ENCODE data around the gene CXCR1.
A peak's percentile ranks its signal among the peaks of the same experiment; 100 is the strongest.

The CXCR1 gene

DNA sequence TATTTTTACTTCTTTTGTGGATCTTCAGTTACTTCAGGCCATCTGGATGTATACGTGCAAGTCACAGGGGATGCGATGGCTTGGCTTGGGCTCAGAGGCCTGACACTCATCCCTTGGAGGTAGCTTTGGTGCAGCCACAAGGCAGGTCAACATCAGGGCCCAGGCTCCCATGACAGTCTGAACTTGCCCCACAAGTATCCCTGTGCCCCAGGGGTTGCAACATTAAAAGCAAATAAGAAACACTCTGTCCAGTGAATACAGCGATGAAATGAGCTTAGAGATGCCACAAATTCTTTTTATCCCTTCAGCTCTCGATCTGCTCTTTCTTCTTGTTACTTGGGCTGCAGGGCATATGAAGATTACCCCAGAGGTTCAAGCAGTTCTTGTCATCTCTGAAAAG, 13.0 kb upstream of the CXCR1 start:
- TF ChIP-seq, protein P1, sequence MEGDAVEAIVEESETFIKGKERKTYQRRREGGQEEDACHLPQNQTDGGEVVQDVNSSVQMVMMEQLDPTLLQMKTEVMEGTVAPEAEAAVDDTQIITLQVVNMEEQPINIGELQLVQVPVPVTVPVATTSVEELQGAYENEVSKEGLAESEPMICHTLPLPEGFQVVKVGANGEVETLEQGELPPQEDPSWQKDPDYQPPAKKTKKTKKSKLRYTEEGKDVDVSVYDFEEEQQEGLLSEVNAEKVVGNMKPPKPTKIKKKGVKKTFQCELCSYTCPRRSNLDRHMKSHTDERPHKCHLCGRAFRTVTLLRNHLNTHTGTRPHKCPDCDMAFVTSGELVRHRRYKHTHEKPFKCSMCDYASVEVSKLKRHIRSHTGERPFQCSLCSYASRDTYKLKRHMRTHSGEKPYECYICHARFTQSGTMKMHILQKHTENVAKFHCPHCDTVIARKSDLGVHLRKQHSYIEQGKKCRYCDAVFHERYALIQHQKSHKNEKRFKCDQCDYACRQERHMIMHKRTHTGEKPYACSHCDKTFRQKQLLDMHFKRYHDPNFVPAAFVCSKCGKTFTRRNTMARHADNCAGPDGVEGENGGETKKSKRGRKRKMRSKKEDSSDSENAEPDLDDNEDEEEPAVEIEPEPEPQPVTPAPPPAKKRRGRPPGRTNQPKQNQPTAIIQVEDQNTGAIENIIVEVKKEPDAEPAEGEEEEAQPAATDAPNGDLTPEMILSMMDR (IDR thresholded peaks at IDR 0.05) = no peak

DNA sequence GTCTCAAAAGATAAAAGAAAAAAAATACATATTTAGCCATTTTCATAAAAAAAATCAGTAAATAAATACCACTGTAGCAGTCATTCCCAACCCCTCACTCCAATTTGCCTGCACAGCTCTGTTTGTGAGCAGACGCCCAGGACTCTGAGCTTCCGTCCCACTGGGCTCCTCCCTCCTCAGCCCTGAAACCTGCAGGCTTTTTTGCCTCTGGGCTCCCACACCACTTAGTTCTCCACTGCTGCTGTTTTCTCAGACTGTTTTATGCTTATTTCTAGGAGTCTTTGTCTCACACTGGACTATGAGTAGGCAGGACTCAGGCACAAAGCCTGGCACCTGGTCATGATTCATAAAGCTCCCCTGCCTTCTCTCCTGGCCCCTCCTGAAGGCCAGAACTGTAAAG, 6.1 kb upstream of the CXCR1 start:
- TF ChIP-seq, protein P1 (IDR thresholded peaks at IDR 0.05) = no peak

DNA sequence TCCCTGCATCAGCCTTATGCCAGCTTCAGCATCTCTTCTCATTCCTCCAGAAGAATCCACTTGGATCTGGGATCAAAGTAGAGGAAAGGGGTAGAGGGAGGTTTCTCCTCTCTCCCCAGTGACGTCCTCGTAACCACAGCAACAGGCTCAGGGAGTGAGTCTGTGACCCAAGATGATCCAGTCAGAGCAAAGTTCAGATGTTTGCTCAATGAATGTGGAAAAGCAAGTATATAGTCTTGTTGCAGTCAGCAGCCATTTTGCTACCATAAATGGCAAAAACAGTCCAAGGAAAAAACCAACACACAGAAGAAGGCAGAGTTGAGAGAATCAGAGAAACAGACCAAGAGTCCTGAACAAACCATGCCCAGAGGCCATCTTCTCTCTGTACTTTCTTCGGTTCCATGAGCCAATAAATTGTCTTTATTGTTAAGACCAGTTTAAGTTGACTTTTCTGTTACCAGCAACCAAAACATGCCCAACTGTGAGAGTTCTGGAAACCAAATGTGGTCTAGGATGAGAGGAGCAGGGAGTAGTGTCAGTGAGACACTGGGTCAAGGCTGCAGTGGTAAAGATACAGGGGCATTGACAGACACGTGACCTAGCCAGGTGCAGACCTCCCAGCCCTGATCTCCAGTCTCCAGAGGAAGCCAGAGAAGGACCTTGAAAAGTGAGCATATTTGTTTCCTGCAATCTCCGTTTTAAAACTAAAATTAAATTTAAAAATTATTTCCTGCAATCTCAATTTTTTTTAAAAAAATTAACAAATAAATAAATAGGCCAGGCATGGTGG, 3.2 kb upstream of the CXCR1 start:
- TF ChIP-seq, protein P1 (IDR thresholded peaks at IDR 0.05) = no peak

DNA sequence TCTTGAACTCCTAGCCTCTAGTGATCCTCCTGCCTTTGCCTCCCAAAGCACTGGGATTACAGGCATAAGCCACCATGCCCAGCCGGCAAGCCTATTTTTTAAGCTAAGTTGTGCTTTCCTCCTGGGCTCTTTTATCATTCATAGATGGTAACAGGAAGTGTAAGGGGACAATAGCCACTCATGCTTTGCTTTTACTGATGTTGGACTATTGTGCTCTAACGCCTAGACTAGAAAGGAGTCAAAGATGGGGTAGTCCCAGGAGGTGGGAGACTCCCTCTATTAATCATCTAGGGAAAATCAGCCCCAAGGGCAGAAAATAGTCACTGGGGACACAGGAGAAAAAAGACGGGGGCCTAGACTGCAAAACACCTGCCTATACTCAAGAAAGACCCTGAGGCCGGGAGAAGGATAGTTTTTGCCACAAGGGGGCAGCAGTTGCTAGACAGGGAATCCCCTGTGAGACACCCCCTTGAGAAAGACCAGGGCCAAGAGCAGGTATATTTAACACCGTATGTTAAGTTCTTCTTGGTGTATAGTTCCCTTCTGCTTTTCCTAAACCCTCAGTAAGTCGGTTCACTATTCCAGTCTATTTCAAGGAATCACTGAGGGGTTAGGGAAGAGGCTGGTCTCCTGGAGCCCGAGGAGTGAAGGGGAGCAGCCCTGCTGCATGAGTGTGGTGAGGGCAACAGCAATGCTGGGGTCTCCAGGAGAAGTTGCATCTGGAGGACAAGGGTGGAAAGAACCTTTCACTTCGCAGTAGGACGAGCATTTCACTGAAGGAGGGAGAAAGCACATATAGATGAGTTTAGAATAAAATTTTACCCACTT, 2.1 kb upstream of the CXCR1 start:
- TF ChIP-seq, protein P1 (IDR thresholded peaks at IDR 0.05) = peak; percentile 54

DNA sequence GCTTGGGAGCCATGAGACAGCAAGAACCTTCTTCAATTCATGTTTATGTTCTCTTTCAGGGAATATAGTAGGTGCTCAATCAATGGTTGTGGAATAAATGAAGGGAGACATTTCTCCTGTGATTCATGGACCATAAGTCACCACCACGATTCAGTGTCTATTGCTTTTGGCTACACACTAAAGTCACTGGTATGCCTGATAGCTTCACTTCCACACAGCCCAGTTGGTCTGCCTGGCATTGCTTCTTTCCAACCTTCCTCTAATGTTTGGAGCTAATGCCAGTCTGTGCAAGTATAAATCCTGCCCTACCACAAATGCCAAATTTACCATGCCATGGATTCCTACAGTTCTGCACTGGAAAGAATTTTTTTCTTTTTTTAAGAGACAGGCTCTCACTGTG, 1.3 kb upstream of the CXCR1 start:
- TF ChIP-seq, protein P1 (IDR thresholded peaks at IDR 0.05) = no peak

DNA sequence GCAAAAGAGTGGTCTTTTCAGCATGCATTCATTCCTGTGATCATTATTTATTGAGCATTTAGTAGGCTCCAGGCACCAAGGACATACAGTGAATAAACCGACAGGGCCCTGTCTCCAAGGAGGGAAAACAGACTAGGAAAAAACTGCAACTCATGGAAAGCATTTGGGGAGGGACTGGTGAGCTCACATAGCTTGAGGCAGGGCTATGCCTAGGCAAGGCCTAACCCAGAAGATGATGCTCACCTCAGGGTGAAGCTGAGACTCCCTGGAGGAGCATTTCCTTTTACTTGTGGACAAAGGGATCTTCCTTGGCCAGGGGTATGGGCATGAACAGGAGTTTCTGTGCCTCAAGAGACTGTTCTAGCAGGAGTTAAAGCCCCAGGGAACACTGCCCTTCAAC, 3.9 kb downstream of the CXCR1 start:
- TF ChIP-seq, protein P1 (IDR thresholded peaks at IDR 0.05) = no peak

DNA sequence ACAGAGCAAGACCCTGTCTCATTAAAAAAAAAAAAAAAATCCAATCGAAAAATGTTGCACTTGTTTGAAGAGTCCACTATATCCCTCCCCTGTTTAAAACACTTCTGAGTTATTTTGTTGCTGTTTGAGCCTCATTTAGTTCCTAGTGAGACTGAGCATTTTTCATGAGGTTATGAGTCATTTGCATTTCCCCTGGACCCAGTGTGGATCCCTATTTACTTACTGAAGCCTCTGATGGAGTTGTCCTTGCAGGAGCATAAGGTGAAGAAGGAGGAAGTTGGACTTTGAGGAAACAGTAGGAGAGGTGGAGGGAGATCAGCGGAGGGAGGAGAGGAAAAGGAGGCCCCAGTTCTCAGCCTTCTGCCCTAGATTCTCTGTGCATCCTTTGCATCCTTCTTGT, 5.1 kb downstream of the CXCR1 start:
- TF ChIP-seq, protein P1 (IDR thresholded peaks at IDR 0.05) = no peak
